HL-60 (cell line): ENCODE measurements around the gene ELMO1.

Experiments
- DNase-seq, 2 experiments: peaks; one replicate each; pipeline ENCODE4 v3.0.0-alpha.2; 2010 to 2020; ENCODE audit warnings: low read depth in 1 of 2, low spot score in 1 of 2
- H3K27ac ChIP-seq: fragments of 250-450 bp; sonication (Bioruptor Pico); replicated peaks from 2 replicates; pipeline ENCODE4 v1.5.1; 2020; ENCODE audit warnings: mild to moderate bottlenecking, moderate library complexity
- H3K27me3 ChIP-seq: fragments of 250-450 bp; sonication (Bioruptor Pico); 2 replicates; pipeline ENCODE4 v1.5.1; 2021; ENCODE audit warnings: mild to moderate bottlenecking, moderate library complexity; ENCODE audit not compliant: insufficient read depth, poor library complexity, severe bottlenecking
- H3K4me3 ChIP-seq: replicated peaks from 2 replicates; pipeline ENCODE4 v1.5.1; 2011; ENCODE audit warnings: mild to moderate bottlenecking, control low read depth, low read length; ENCODE audit not compliant: insufficient read depth
- GABPA ChIP-seq: IDR thresholded peaks from 2 replicates; pipeline ENCODE4 v1.6.1; 2012; ENCODE audit warnings: low read depth
- POLR2AphosphoS5 ChIP-seq: IDR thresholded peaks from 2 replicates; pipeline ENCODE4 v1.6.1; 2012; ENCODE audit warnings: low read depth
- SPI1 ChIP-seq: IDR thresholded peaks from 2 replicates; pipeline ENCODE4 v1.6.1; 2012; ENCODE audit warnings: low read depth, mild to moderate bottlenecking, borderline replicate concordance
- TF ChIP-seq, protein P1 (sequence below): IDR thresholded peaks from one replicate; pipeline ENCODE4 v1.5.1; 2011; ENCODE audit warnings: low read length, control low read depth, inconsistent platforms; ENCODE audit not compliant: insufficient read depth
- TF ChIP-seq, protein P2 (sequence below): IDR thresholded peaks from 2 replicates; pipeline ENCODE4 v1.6.1; 2012; ENCODE audit warnings: low read depth; ENCODE audit not compliant: insufficient replicate concordance

Gene ELMO1

DNA sequence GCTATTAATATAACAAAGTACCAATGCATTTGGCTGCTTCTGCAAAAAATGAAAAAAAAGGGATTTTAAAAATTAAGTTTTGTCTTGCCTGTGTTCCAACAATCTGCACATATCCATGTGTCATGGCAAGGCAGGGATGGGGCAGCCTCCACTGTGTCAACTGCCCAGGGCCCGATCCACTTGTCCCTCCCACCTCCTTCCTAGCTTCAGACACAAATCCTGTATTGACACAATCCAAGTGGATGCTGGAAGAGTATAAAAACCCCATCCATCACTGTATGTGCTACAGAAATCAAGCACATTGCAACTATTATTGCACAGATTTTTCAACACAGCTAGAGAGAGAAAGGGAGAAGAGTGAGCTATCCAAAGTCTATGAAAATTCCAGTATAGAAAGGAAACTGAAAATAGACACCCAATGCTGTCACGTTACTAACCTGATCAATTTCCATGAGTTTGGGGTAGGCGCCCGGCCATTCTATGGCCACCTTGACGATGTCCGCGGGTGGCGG is 106.4 kb downstream of the ELMO1 start:
- TF ChIP-seq, protein P1, sequence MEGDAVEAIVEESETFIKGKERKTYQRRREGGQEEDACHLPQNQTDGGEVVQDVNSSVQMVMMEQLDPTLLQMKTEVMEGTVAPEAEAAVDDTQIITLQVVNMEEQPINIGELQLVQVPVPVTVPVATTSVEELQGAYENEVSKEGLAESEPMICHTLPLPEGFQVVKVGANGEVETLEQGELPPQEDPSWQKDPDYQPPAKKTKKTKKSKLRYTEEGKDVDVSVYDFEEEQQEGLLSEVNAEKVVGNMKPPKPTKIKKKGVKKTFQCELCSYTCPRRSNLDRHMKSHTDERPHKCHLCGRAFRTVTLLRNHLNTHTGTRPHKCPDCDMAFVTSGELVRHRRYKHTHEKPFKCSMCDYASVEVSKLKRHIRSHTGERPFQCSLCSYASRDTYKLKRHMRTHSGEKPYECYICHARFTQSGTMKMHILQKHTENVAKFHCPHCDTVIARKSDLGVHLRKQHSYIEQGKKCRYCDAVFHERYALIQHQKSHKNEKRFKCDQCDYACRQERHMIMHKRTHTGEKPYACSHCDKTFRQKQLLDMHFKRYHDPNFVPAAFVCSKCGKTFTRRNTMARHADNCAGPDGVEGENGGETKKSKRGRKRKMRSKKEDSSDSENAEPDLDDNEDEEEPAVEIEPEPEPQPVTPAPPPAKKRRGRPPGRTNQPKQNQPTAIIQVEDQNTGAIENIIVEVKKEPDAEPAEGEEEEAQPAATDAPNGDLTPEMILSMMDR: no peak
- TF ChIP-seq POLR2AphosphoS5: no peak
- TF ChIP-seq GABPA: no peak
- TF ChIP-seq SPI1: no peak
- TF ChIP-seq, protein P2, sequence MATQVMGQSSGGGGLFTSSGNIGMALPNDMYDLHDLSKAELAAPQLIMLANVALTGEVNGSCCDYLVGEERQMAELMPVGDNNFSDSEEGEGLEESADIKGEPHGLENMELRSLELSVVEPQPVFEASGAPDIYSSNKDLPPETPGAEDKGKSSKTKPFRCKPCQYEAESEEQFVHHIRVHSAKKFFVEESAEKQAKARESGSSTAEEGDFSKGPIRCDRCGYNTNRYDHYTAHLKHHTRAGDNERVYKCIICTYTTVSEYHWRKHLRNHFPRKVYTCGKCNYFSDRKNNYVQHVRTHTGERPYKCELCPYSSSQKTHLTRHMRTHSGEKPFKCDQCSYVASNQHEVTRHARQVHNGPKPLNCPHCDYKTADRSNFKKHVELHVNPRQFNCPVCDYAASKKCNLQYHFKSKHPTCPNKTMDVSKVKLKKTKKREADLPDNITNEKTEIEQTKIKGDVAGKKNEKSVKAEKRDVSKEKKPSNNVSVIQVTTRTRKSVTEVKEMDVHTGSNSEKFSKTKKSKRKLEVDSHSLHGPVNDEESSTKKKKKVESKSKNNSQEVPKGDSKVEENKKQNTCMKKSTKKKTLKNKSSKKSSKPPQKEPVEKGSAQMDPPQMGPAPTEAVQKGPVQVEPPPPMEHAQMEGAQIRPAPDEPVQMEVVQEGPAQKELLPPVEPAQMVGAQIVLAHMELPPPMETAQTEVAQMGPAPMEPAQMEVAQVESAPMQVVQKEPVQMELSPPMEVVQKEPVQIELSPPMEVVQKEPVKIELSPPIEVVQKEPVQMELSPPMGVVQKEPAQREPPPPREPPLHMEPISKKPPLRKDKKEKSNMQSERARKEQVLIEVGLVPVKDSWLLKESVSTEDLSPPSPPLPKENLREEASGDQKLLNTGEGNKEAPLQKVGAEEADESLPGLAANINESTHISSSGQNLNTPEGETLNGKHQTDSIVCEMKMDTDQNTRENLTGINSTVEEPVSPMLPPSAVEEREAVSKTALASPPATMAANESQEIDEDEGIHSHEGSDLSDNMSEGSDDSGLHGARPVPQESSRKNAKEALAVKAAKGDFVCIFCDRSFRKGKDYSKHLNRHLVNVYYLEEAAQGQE: no peak
- Histone ChIP-seq H3K4me3 (peak overlapping the region; percentile 67), H3K27me3 (no peaks in the 10 kb centered on the region), H3K27ac (peak overlapping the region; percentile 93)
- peak in 1 of 2 experiments; percentile 40 for DNase-seq

DNA sequence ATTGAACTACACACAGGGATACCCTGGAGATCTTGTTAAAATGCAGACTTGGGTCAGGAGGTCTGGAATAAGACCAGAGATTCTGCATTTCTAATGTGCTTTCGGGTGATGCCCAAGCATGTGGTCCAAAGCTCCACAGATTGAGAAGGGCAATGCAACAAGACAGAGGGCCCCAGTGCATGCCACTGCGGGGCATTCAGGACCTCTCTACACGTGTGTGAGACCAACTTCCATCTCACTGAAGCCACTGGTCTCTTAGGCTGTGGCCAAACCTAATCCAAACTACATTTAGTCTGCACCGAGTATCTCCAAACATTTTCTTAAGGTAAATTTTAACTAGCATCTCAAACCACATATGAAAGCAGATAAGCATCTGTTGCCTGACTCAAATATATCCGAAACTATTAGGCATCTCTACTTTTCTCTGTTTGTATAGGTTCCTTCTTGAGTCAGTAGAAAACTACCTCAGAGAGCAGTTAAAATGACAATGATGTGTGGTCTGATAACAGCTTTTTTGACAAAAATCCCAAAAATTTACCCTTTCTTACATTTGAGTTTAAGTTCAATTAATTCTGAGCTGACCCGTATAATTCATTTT is 107.5 kb downstream of the ELMO1 start:
- no peak for DNase-seq
- Histone ChIP-seq H3K27ac (peak overlapping the region; percentile 93), H3K4me3 (peak overlapping the region; percentile 67), H3K27me3 (no peaks in the 10 kb centered on the region)
- TF ChIP-seq, protein P1: no peak
- no peak for TF ChIP-seq SPI1
- TF ChIP-seq GABPA: no peak
- TF ChIP-seq, protein P2: no peak
- no peak for TF ChIP-seq POLR2AphosphoS5

DNA sequence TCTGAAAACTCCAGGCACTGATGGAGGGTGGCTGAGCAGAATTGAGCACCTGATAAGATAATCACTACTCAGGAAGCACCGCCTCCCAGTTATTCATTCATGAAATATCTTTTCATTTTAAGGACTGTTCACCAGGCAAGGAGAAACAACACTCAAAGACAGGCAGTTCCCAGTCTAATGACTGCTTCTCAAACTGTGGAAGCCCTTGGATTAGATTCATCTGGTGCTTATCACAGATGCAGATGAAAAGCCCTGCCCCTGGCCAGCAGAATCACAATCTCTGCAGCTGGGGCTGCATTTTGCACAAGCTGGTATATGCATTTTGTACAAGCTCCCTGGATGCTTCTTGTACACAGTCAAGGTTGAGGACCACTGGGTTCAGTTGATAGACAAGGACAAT is 109.7 kb downstream of the ELMO1 start:
- DNase-seq: no peak
- TF ChIP-seq POLR2AphosphoS5 (no peak), SPI1 (no peak), GABPA (no peak)
- TF ChIP-seq, protein P1: no peak
- TF ChIP-seq, protein P2: no peak
- Histone ChIP-seq H3K27ac (no peak overlapping the region), H3K27me3 (no peaks in the 10 kb centered on the region), H3K4me3 (no peak overlapping the region)
